ENCODE data around the gene AUH. TPM values are rescaled to one million over a fixed set of nuclear protein-coding genes. Genes with fewer than 3 reads are reported as not detected.
A peak's percentile ranks its signal among the peaks of the same experiment; 100 is the strongest.

Gene AUH
- total RNA-seq, 1 donor from 2014 or later: 39.7 TPM

GRCh38 chr9:91186632-91187108, 175.0 kb downstream of the AUH start:
- intact Hi-C loops (cut with DNase I): no loop called here
- peak; percentile 76 for DNase-seq (ENCODE audit: low spot score)

- peak; percentile 58 for DNase-seq (ENCODE audit: low spot score)
- intact Hi-C loops (cut with DNase I): no loop called here
These were observed 176.4 kb downstream of the AUH start for GRCh38 chr9:91185193-91185886.

GRCh38 chr9:91182429-91183225, 179.1 kb downstream of the AUH start:
- intact Hi-C loops (cut with DNase I): no loop called here
- no peak for DNase-seq (ENCODE audit: low spot score)

GRCh38 chr9:91181541-91181940, 180.2 kb downstream of the AUH start:
- intact Hi-C loops (cut with DNase I): no loop called here

GRCh38 chr9:91180930-91181268, 180.8 kb downstream of the AUH start:
- DNase-seq (ENCODE audit: low spot score): peak; percentile 39
- intact Hi-C loops (cut with DNase I): no loop called here

More at GRCh38 chr9:91181541-91181940, 180.2 kb downstream of the AUH start:
- DNase-seq (ENCODE audit: low spot score): peak; percentile 24

- intact Hi-C loops (cut with DNase I): no loop called here
- peak; percentile 68 for DNase-seq (ENCODE audit: low spot score)
These were observed 181.3 kb downstream of the AUH start for GRCh38 chr9:91180240-91180929.

GRCh38 chr9:91179237-91180138, 182.2 kb downstream of the AUH start:
- DNase-seq (ENCODE audit: low spot score): peak; percentile 57
- intact Hi-C loops (cut with DNase I): no loop called here

GRCh38 chr9:91178281-91179236, 183.2 kb downstream of the AUH start:
- DNase-seq (ENCODE audit: low spot score): peak; percentile 59
- intact Hi-C loops (cut with DNase I): no loop called here

GRCh38 chr9:91177661-91178280, 183.9 kb downstream of the AUH start:
- peak; percentile 72 for DNase-seq (ENCODE audit: low spot score)
- intact Hi-C loops (cut with DNase I): no loop called here

GRCh38 chr9:91177081-91177480, 184.6 kb downstream of the AUH start:
- intact Hi-C loops (cut with DNase I): no loop called here

GRCh38 chr9:91176426-91176825, 185.3 kb downstream of the AUH start:
- peak; percentile 27 for DNase-seq (ENCODE audit: low spot score)
- intact Hi-C loops (cut with DNase I): no loop called here

More at GRCh38 chr9:91177081-91177480, 184.6 kb downstream of the AUH start:
- DNase-seq (ENCODE audit: low spot score): peak; percentile 38

GRCh38 chr9:91174772-91175171, 186.9 kb downstream of the AUH start:
- intact Hi-C loops (cut with DNase I): no loop called here
- no peak for DNase-seq (ENCODE audit: low spot score)

GRCh38 chr9:91172329-91172728, 189.4 kb downstream of the AUH start:
- no peak for DNase-seq (ENCODE audit: low spot score)
- intact Hi-C loops (cut with DNase I): no loop called here

- intact Hi-C loops (cut with DNase I): no loop called here
- no peak for DNase-seq (ENCODE audit: low spot score)
These were observed 190.8 kb downstream of the AUH start for GRCh38 chr9:91170951-91171350.

- DNase-seq (ENCODE audit: low spot score): no peak
- intact Hi-C loops (cut with DNase I): no loop called here
These were observed 194.8 kb downstream of the AUH start for GRCh38 chr9:91166796-91167366.

GRCh38 chr9:91164724-91165520, 196.8 kb downstream of the AUH start:
- no peak for DNase-seq (ENCODE audit: low spot score)
- intact Hi-C loops (cut with DNase I): no loop called here

All from cardiac septum (tissue), 1 donor.